Measurements from ENCODE around the gene RFX5. TPM values are rescaled to one million over a fixed set of nuclear protein-coding genes. Genes with fewer than 3 reads are reported as not detected.

RFX5 gene
- total and polyA plus RNA-seq, 12 donors = 6.5 to 38.4 (median 21.5) TPM

DNA sequence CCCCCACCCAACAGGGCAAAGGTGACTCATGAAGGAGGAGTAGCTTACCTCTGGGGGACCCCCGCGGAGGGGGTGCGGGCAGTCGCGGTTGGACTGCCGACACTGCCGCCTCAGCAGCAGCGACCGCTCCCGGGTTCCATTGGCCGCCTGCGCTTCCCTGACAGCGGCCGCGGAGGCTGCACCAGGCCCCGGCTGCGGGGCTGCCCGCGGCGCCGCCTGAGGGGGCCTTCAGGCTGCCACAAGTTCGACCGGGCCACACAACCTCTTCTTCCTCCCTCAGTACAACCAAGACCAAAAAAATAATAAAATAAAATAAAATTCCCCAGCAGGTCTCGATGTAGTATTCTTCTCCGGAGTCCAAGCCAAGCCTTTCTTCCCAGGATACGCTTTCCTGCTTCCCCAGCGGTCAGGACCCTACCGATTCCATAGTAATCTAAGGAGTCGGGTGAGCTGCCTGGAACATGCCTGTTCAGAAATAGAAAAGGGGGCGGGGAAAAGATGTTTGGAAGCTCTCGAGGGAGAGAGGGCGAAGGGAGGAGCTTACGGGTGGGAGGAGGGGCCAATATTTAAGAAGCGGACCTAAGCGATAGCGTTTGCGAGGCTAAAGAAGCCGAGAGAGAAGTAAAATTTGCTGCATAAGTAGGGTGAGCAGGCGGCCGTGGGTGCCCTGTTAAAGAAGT is 19.7 kb downstream of the RFX5 start, which contains the start of gene PI4KB:
TSS of gene PI4KB (minus strand) at position 194 of the 680 bp plus-strand sequence. CDS start 10,935 bp downstream, outside the sequence.
- H3K27me3 ChIP-seq = no peaks in the 10 kb centered on the region
- no peaks in the 10 kb centered on the region for H3K9me3 ChIP-seq
- H3K27ac ChIP-seq = peak within 1 kb of the TSS; percentile 72 to 99 (median 96)
- intact Hi-C loops (cut with DNase I) = loop anchor here in 4 of 10 donors (1.0 to 5.0 kb wide), 5 partner anchors 13 to 46 kb away; partner anchors contain the start of genes RFX5 (in 1 of the 4) and ZNF687 (in 1 of the 4)
- H3K4me1 ChIP-seq = peaks cover 0 to 45% (median 29%) of the 10 kb centered on the region in 9 donors
- peak within 1 kb of the TSS; percentile 67 to 95 (median 80) for H3K4me3 ChIP-seq
- ATAC-seq = peak; percentile 97 to 98 (median 98)
- peak in 1 of 9 donors; percentile 4 for TF ChIP-seq CTCF (IDR thresholded peaks at IDR 0.05)
- DNase-seq = peak; percentile 78 to 97
- H3K36me3 ChIP-seq = peaks cover 0 to 36% (median 11%) of the 10 kb centered on the region in 9 donors
- 0% methylated on average over 40 of the region's 40 CpGs for WGBS, 2 donors

DNA sequence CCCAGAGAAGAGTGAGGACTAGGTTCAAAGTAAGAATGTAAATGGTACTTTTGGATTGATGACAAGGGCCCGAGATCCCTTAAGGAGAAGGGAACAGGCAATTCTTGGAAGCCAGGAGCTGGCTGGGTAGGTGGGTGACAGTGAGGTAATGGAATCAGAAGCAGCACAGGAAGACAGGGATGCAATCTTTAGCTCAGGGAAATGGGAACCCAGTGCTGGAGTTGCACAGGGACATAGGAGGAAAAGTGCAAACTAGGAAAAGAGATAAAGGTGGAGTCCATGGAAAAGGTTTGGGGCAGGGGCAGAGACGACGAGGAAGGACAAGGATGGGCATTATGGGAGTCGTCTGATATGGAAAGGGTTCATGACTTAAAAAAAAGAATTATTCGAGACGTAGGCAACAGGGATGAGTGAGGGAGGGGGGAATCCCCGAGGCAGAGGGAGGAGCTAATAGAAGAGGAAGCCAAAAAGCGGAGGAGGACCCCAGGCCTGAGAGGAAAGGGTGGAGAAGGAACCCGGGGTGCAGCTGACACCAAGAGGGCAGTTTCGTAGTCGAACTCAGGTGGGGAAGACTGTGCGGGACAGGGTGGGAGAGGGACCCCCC is 20.3 kb downstream of the RFX5 start:
- no peak for TF ChIP-seq CTCF (IDR thresholded peaks at IDR 0.05)
- ATAC-seq = peak; percentile 47 to 76 (median 72)
- peaks cover 0 to 50% (median 29%) of the 10 kb centered on the region in 9 donors for H3K4me1 ChIP-seq
- peak overlapping the region; percentile 72 to 99 (median 96) for H3K27ac ChIP-seq
- peak overlapping the region; percentile 67 to 95 (median 80) for H3K4me3 ChIP-seq
- H3K36me3 ChIP-seq = peaks cover 0 to 43% (median 11%) of the 10 kb centered on the region in 9 donors
- H3K9me3 ChIP-seq = no peaks in the 10 kb centered on the region
- no peaks in the 10 kb centered on the region for H3K27me3 ChIP-seq
- WGBS, 2 donors = 0 to 1% methylated on average over 12 of the region's 12 CpGs
- intact Hi-C loops (cut with DNase I) = loop anchor here in 4 of 10 donors (1.0 to 5.0 kb wide), 5 partner anchors 14 to 45 kb away; partner anchors contain the start of genes RFX5 (in 1 of the 4) and ZNF687 (in 1 of the 4)
- peak in 1 of 2 donors; percentile 71 for DNase-seq

GRCh38 chr1:151325646-151326429 is 21.2 kb downstream of the RFX5 start:
- intact Hi-C loops (cut with DNase I) = loop anchor here in 4 of 10 donors (2.0 to 5.0 kb wide), 4 partner anchors 15 to 44 kb away; partner anchors contain the start of genes RFX5 (in 1 of the 4) and ZNF687 (in 1 of the 4)
- Histone ChIP-seq H3K4me1 (peaks cover 0 to 53% (median 29%) of the 10 kb centered on the region in 9 donors), H3K36me3 (peaks cover 0 to 52% (median 11%) of the 10 kb centered on the region in 9 donors), H3K27ac (peak overlapping the region in 9 of 10 donors; percentile 87 to 99 (median 97)), H3K4me3 (peak overlapping the region in 9 of 10 donors; percentile 67 to 95 (median 81)), H3K27me3 (no peaks in the 10 kb centered on the region), H3K9me3 (no peaks in the 10 kb centered on the region)
- 22 to 27% methylated on average over 5 of the region's 5 CpGs for WGBS, 2 donors
- no peak for DNase-seq
- ATAC-seq = no peak
- TF ChIP-seq CTCF (IDR thresholded peaks at IDR 0.05) = no peak
